Right lobe of liver (tissue), 4 donors: ENCODE data around the gene TOM1.

Source experiments
- POLR2A ChIP-seq: fragments of 450-650 bp; IDR thresholded peaks from one replicate; pipeline ENCODE4 v1.6.1; 2017; ENCODE audit warnings: antibody characterized with exemption, mild to moderate bottlenecking
- TF ChIP-seq, protein P1 (sequence below), 4 donors: fragments of 200-600 bp in 3 of 4; fragments of 450-650 bp in 1 of 4; IDR thresholded peaks; one replicate each; pipeline versions ENCODE4 v1.5.1 to v1.8.0; 2016 to 2022; ENCODE audit warnings: antibody characterized with exemption in 4 of 4, mild to moderate bottlenecking in 2 of 4
- donor health status: DM: no; HTN: no; CAD: no.
- donor health status: DM: no; HTN: no; CAD: no.
- donor health status: DM: no; HTN: yes; CAD: no.

- TF ChIP-seq, protein P1, sequence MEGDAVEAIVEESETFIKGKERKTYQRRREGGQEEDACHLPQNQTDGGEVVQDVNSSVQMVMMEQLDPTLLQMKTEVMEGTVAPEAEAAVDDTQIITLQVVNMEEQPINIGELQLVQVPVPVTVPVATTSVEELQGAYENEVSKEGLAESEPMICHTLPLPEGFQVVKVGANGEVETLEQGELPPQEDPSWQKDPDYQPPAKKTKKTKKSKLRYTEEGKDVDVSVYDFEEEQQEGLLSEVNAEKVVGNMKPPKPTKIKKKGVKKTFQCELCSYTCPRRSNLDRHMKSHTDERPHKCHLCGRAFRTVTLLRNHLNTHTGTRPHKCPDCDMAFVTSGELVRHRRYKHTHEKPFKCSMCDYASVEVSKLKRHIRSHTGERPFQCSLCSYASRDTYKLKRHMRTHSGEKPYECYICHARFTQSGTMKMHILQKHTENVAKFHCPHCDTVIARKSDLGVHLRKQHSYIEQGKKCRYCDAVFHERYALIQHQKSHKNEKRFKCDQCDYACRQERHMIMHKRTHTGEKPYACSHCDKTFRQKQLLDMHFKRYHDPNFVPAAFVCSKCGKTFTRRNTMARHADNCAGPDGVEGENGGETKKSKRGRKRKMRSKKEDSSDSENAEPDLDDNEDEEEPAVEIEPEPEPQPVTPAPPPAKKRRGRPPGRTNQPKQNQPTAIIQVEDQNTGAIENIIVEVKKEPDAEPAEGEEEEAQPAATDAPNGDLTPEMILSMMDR (IDR thresholded peaks at IDR 0.05), result no peak
- TF ChIP-seq POLR2A, result no peak
These were observed 25.1 kb downstream of the TOM1 start for GRCh38 chr22:35324762-35325161.
